D721Med (cell line): ENCODE measurements around the gene SLC9A1.

Experiments
- DNase-seq: peaks from one replicate; pipeline ENCODE4 v3.0.0; 2011; ENCODE audit warnings: low spot score; ENCODE audit not compliant: insufficient read length
- FAIRE-seq: peaks from 2 replicates; lab custom pipeline; 2011; peaks lifted over from hg19 to GRCh38; lab: Jason Lieb, UNC
- TF ChIP-seq, protein P1 (sequence below): IDR thresholded peaks from 2 replicates; pipeline ENCODE4 v1.5.1; 2012; ENCODE audit warnings: mild to moderate bottlenecking, control low read depth; ENCODE audit not compliant: insufficient read depth; ENCODE audit errors: missing control alignments

Gene SLC9A1

DNA sequence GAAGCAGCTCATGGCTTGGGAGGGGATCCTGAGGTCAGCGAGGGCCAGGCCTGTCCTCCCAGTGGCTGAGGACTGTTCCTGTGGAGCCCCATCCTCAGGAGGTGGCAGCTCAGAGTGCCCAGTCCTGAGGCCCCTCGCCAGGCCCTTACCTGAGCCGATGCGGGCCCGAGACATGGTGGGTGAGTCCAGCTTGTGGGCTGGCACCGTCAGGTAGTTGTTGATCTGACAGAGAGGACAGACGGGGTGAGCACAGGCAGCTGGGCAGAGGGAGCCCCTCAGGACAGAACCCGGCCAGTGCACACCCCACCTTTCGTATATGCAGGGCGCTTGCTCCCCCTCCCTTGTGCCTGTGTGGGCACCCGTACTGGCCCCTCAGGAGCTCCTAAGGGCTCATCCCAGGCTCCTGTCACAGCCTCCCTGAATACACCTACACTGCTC, 53.9 kb downstream of the SLC9A1 start:
- DNase-seq (no peak), FAIRE-seq (no peak)
- TF ChIP-seq, protein P1, sequence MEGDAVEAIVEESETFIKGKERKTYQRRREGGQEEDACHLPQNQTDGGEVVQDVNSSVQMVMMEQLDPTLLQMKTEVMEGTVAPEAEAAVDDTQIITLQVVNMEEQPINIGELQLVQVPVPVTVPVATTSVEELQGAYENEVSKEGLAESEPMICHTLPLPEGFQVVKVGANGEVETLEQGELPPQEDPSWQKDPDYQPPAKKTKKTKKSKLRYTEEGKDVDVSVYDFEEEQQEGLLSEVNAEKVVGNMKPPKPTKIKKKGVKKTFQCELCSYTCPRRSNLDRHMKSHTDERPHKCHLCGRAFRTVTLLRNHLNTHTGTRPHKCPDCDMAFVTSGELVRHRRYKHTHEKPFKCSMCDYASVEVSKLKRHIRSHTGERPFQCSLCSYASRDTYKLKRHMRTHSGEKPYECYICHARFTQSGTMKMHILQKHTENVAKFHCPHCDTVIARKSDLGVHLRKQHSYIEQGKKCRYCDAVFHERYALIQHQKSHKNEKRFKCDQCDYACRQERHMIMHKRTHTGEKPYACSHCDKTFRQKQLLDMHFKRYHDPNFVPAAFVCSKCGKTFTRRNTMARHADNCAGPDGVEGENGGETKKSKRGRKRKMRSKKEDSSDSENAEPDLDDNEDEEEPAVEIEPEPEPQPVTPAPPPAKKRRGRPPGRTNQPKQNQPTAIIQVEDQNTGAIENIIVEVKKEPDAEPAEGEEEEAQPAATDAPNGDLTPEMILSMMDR, result no peak

GRCh38 chr1:27100335-27101053, 54.4 kb downstream of the SLC9A1 start:
- no peak for FAIRE-seq
- TF ChIP-seq, protein P1, result no peak
- no peak for DNase-seq

- FAIRE-seq (no peak), DNase-seq (no peak)
- TF ChIP-seq, protein P1, result no peak
Observed at GRCh38 chr1:27099587-27100334, 55.2 kb downstream of the SLC9A1 start.

GRCh38 chr1:27099135-27099586, 55.8 kb downstream of the SLC9A1 start:
- DNase-seq, result no peak
- TF ChIP-seq, protein P1, result no peak
- no peak for FAIRE-seq

- no peak for DNase-seq
- TF ChIP-seq, protein P1, result no peak
- FAIRE-seq, result no peak
Observed at GRCh38 chr1:27098431-27099134, 56.3 kb downstream of the SLC9A1 start.

- FAIRE-seq (no peak), DNase-seq (peak; percentile 62)
- TF ChIP-seq, protein P1, result peak; percentile 92
Observed at GRCh38 chr1:27097484-27097917, 57.4 kb downstream of the SLC9A1 start.
